SK-N-SH treated with all-trans-retinoic acid at 6 μM for 48 hours (cell line): ENCODE data around the gene KSR2.

Experiments
- ATAC-seq: fragments of 200-7000 bp; cut with Tn5 transposase; 3 replicates; pipeline ENCODE4 v1.9.1; 2020; ENCODE audit warnings: mild to moderate bottlenecking, moderate library complexity
- ARNTL ChIP-seq: fragments of 450-650 bp; formaldehyde crosslinking; IDR thresholded peaks from 2 replicates; pipeline ENCODE4 v1.5.0; 2020; ENCODE audit warnings: low read depth, mild to moderate bottlenecking, moderate library complexity, borderline replicate concordance
- BACH2 ChIP-seq: fragments of 250-450 bp; sonication (Bioruptor Pico); IDR thresholded peaks from 2 replicates; pipeline ENCODE4 v1.9.0; 2021; ENCODE audit warnings: mild to moderate bottlenecking, borderline replicate concordance
- CREB5 ChIP-seq: fragments of 250-450 bp; sonication (Bioruptor Pico); IDR thresholded peaks from 2 replicates; pipeline ENCODE4 v1.5.1; 2020; ENCODE audit warnings: low read depth, mild to moderate bottlenecking, moderate library complexity
- CSDC2 ChIP-seq: fragments of 250-450 bp; sonication (Bioruptor Pico); IDR thresholded peaks from 2 replicates; pipeline ENCODE4 v1.5.0; 2020; ENCODE audit warnings: mild to moderate bottlenecking, moderate library complexity
- CSRNP3 ChIP-seq: fragments of 250-450 bp; sonication (Bioruptor Pico); IDR thresholded peaks from 2 replicates; pipeline ENCODE4 v1.5.1; 2021; ENCODE audit warnings: mild to moderate bottlenecking, moderate library complexity
- ESRRG ChIP-seq: fragments of 250-450 bp; sonication (Bioruptor Pico); IDR thresholded peaks from 2 replicates; pipeline ENCODE4 v1.6.1; 2021; ENCODE audit warnings: mild to moderate bottlenecking
- GLIS3 ChIP-seq: fragments of 250-450 bp; sonication (Bioruptor Pico); IDR thresholded peaks from 2 replicates; pipeline ENCODE4 v1.5.0; 2020; ENCODE audit warnings: mild to moderate bottlenecking, moderate library complexity
- ISL1 ChIP-seq: fragments of 250-450 bp; sonication (Bioruptor Pico); IDR thresholded peaks from 2 replicates; pipeline ENCODE4 v2.1.2; 2022; ENCODE audit warnings: mild to moderate bottlenecking, moderate library complexity
- OSR1 ChIP-seq: fragments of 250-450 bp; sonication (Bioruptor Pico); IDR thresholded peaks from 2 replicates; pipeline ENCODE4 v1.8.0; 2022; ENCODE audit warnings: moderate library complexity, mild to moderate bottlenecking, inconsistent platforms
- POU6F1 ChIP-seq: fragments of 250-450 bp; sonication (Bioruptor Pico); IDR thresholded peaks from 2 replicates; pipeline ENCODE4 v1.8.0; 2021; ENCODE audit warnings: low read depth, mild to moderate bottlenecking, moderate library complexity, borderline replicate concordance
- PPARA ChIP-seq: fragments of 250-450 bp; sonication (Bioruptor Pico); IDR thresholded peaks from 2 replicates; pipeline ENCODE4 v1.5.0; 2020; ENCODE audit warnings: mild to moderate bottlenecking, borderline replicate concordance
- RARB ChIP-seq: fragments of 250-450 bp; sonication (Bioruptor Pico); IDR thresholded peaks from 2 replicates; pipeline ENCODE4 v1.8.0; 2021; ENCODE audit warnings: mild to moderate bottlenecking, moderate library complexity
- SNAI2 ChIP-seq: fragments of 250-450 bp; sonication (Bioruptor Pico); IDR thresholded peaks from 2 replicates; pipeline ENCODE4 v1.5.0; 2020; ENCODE audit warnings: mild to moderate bottlenecking, moderate library complexity
- TCF4 ChIP-seq: fragments of 250-450 bp; sonication (Bioruptor Pico); IDR thresholded peaks from 2 replicates; pipeline ENCODE4 v1.8.0; 2021; ENCODE audit warnings: mild to moderate bottlenecking, moderate library complexity, borderline replicate concordance
- TOX ChIP-seq: fragments of 250-450 bp; sonication (Bioruptor Pico); IDR thresholded peaks from 2 replicates; pipeline ENCODE4 v1.8.0; 2021; ENCODE audit warnings: mild to moderate bottlenecking, moderate library complexity, borderline replicate concordance
- TSHZ2 ChIP-seq: fragments of 250-450 bp; sonication (Bioruptor Pico); IDR thresholded peaks from 2 replicates; pipeline ENCODE4 v1.5.0; 2020; ENCODE audit warnings: mild to moderate bottlenecking, moderate library complexity
- ZC3H10 ChIP-seq: fragments of 250-450 bp; sonication (Bioruptor Pico); IDR thresholded peaks from 2 replicates; pipeline ENCODE4 v1.5.1; 2021; ENCODE audit warnings: mild to moderate bottlenecking, moderate library complexity
- ZFP3 ChIP-seq: fragments of 250-450 bp; sonication (Bioruptor Pico); IDR thresholded peaks from 2 replicates; pipeline ENCODE4 v1.5.0; 2020; ENCODE audit warnings: mild to moderate bottlenecking, moderate library complexity
- ZFP30 ChIP-seq: fragments of 450-650 bp; formaldehyde crosslinking; IDR thresholded peaks from 2 replicates; pipeline ENCODE4 v1.5.0; 2022; ENCODE audit warnings: mild to moderate bottlenecking, moderate library complexity
- ZNF565 ChIP-seq: fragments of 450-650 bp; formaldehyde crosslinking; conservative IDR thresholded peaks from 2 replicates; pipeline ENCODE4 v1.5.0; 2020; ENCODE audit warnings: low read depth, mild to moderate bottlenecking, moderate library complexity
- ZNF70 ChIP-seq: fragments of 450-650 bp; formaldehyde crosslinking; IDR thresholded peaks from 2 replicates; pipeline ENCODE4 v1.5.0; 2020; ENCODE audit warnings: mild to moderate bottlenecking, moderate library complexity
- ZNF8 ChIP-seq: fragments of 450-650 bp; formaldehyde crosslinking; IDR thresholded peaks from 2 replicates; pipeline ENCODE4 v1.5.0; 2020; ENCODE audit warnings: mild to moderate bottlenecking, moderate library complexity

Gene KSR2

GRCh38 chr12:117456076-117456475 is 512.7 kb downstream of the KSR2 start:
- TF ChIP-seq TCF4 (CRISPR knock-in tag) (no peak), ZNF70 (CRISPR knock-in tag) (no peak), ZFP30 (no peak), PPARA (CRISPR knock-in tag) (no peak), ZFP3 (no peak), GLIS3 (CRISPR knock-in tag) (no peak), TOX (CRISPR knock-in tag) (no peak), BACH2 (no peak), POU6F1 (CRISPR knock-in tag) (no peak), ARNTL (CRISPR knock-in tag) (no peak), TSHZ2 (CRISPR knock-in tag) (no peak), RARB (CRISPR knock-in tag) (no peak), ZNF8 (CRISPR knock-in tag) (no peak), ZC3H10 (CRISPR knock-in tag) (no peak), ISL1 (CRISPR knock-in tag) (no peak), CSDC2 (CRISPR knock-in tag) (no peak), SNAI2 (CRISPR knock-in tag) (no peak), ESRRG (CRISPR knock-in tag) (no peak)
- no peak for ATAC-seq

- TF ChIP-seq CREB5 = no peak
- TF ChIP-seq ZNF8 (CRISPR knock-in tag) = no peak
- no peak for ATAC-seq
Measured at GRCh38 chr12:117453961-117454360, 514.8 kb downstream of the KSR2 start.

GRCh38 chr12:117452112-117452511 is 516.7 kb downstream of the KSR2 start:
- ATAC-seq = no peak

GRCh38 chr12:117450209-117450608 is 518.6 kb downstream of the KSR2 start:
- no peak for ATAC-seq
- no peak for TF ChIP-seq SNAI2 (CRISPR knock-in tag)

More at GRCh38 chr12:117452112-117452511, 516.7 kb downstream of the KSR2 start:
- no peak for TF ChIP-seq ZNF8 (CRISPR knock-in tag)
- TF ChIP-seq OSR1 (CRISPR knock-in tag) = no peak

GRCh38 chr12:117447665-117448366 is 521.0 kb downstream of the KSR2 start:
- ATAC-seq = no peak

GRCh38 chr12:117444781-117445180 is 524.0 kb downstream of the KSR2 start:
- no peak for ATAC-seq
- no peak for TF ChIP-seq BACH2
- TF ChIP-seq ZC3H10 (CRISPR knock-in tag) = no peak
- no peak for TF ChIP-seq ZNF565 (CRISPR knock-in tag)
- no peak for TF ChIP-seq POU6F1 (CRISPR knock-in tag)
- no peak for TF ChIP-seq OSR1 (CRISPR knock-in tag)
- TF ChIP-seq ARNTL (CRISPR knock-in tag) = no peak
- no peak for TF ChIP-seq ISL1 (CRISPR knock-in tag)
- TF ChIP-seq CSRNP3 (CRISPR knock-in tag) = no peak
- no peak for TF ChIP-seq PPARA (CRISPR knock-in tag)

More at GRCh38 chr12:117447665-117448366, 521.0 kb downstream of the KSR2 start:
- TF ChIP-seq ZNF8 (CRISPR knock-in tag) = no peak
